Measurements from ENCODE around the gene PSMD9. TPM values are rescaled to one million over a fixed set of nuclear protein-coding genes. Genes with fewer than 3 reads are reported as not detected.

PSMD9 gene
- total RNA-seq, 1 experiment from 2014 or later: 39.9 TPM

GRCh38 chr12:121915841-121916321 lies 27.3 kb downstream of the PSMD9 start:
- no peak overlapping the region for H3K27ac ChIP-seq (ENCODE audit: insufficient read length, low read depth, low read length)
- no CpG with 5 or more reads among the region's 5 CpGs for WGBS (ENCODE audit: extremely low coverage, insufficient read length, low lambda C conversion rate)

More at GRCh38 chr12:121915841-121916321, 27.3 kb downstream of the PSMD9 start:
- H3K9ac ChIP-seq (ENCODE audit: extremely low read depth, insufficient read length, low read length): no peak overlapping the region
- no peaks in the 10 kb centered on the region for H3K9me3 ChIP-seq (ENCODE audit: control insufficient read depth, low read depth, low read length)
- Mint-ChIP-seq H3K4me1 (peaks cover 7 to 12% of the 10 kb centered on the region in 2 experiments), H3K36me3 (ENCODE audit: insufficient read depth in 1 of 3, low read depth in 3 of 3) (peaks cover 0 to 41% (median 20%) of the 10 kb centered on the region in 3 experiments; a peak in 5 of 7 replicates), H3K27ac (no peak overlapping the region), H3K27me3 (ENCODE audit: low read depth) (no peaks in the 10 kb centered on the region; the same call in 1 of the 2 replicates), H3K4me3 (no peak overlapping the region), H3K9me3 (no peaks in the 10 kb centered on the region; a peak in 2 of 5 replicates)
- no peak overlapping the region for H3K14ac ChIP-seq (ENCODE audit: insufficient read depth, low read length)
- no peak for DNase-seq
- no peak overlapping the region for H2BK12ac ChIP-seq (ENCODE audit: insufficient read length, low read depth, low read length)
- H3K23me2 ChIP-seq (ENCODE audit: insufficient read length, low read depth, low read length, poor library complexity, severe bottlenecking): peaks cover 3% of the 10 kb centered on the region
- H2BK15ac ChIP-seq (ENCODE audit: low read depth, low read length): no peak overlapping the region
- H2BK20ac ChIP-seq (ENCODE audit: low read depth, low read length, poor library complexity, severe bottlenecking): no peak overlapping the region
- H3K56ac ChIP-seq (ENCODE audit: insufficient read length, low read depth, low read length): no peak overlapping the region
- H4K8ac ChIP-seq (replicated peaks; ENCODE audit: insufficient read length, low read depth, low read length): no peak overlapping the region
- no peaks in the 10 kb centered on the region for H3K27me3 ChIP-seq (ENCODE audit: insufficient read depth, low read length)
- H3T11ph ChIP-seq (ENCODE audit: low read length): no peak overlapping the region
- no peaks in the 10 kb centered on the region for H3K79me1 ChIP-seq (ENCODE audit: insufficient read depth, low read depth, low read length, poor library complexity, severe bottlenecking)
- H3K23ac ChIP-seq (ENCODE audit: insufficient read length, low read depth, low read length): no peak overlapping the region
- no peak overlapping the region for H3K4ac ChIP-seq (ENCODE audit: low read depth, low read length)
- H3K79me2 ChIP-seq (ENCODE audit: insufficient read depth, low read length): no peaks in the 10 kb centered on the region
- H2BK5ac ChIP-seq (ENCODE audit: insufficient read length, low read length): no peak overlapping the region
- H3K4me1 ChIP-seq (ENCODE audit: insufficient read depth, low read length): no peaks in the 10 kb centered on the region
- H2AK5ac ChIP-seq (ENCODE audit: insufficient read length, low read length): no peak overlapping the region
- TF ChIP-seq CTCF (conservative IDR thresholded peaks at IDR 0.05): no peak
- no peak overlapping the region for H2AFZ ChIP-seq (ENCODE audit: low read length)
- H4K20me1 ChIP-seq (ENCODE audit: control insufficient read depth, insufficient read depth, insufficient read length): no peaks in the 10 kb centered on the region
- no peak overlapping the region for H4K5ac ChIP-seq (ENCODE audit: insufficient read length, low read depth, low read length)
- H3K18ac ChIP-seq (ENCODE audit: insufficient read length, low read depth, low read length): no peak overlapping the region
- H3K4me2 ChIP-seq (ENCODE audit: insufficient read depth, insufficient read length, low read length): no peak overlapping the region
- H2BK120ac ChIP-seq (ENCODE audit: low read depth, low read length, poor library complexity, severe bottlenecking): no peak overlapping the region
- no peak overlapping the region for H4K91ac ChIP-seq (ENCODE audit: insufficient read length, low read depth, low read length)

Measured in H9 (cell line).